Panc1 (cell line): Measurements from ENCODE around the gene RSU1. TPM values are rescaled to one million over a fixed set of nuclear protein-coding genes. Genes with fewer than 3 reads are reported as not detected.

Experiments used
- ATAC-seq: fragments of 200-7000 bp; cut with Tn5 transposase; 2 replicates; pipeline ENCODE4 v1.9.1; 2020; ENCODE audit warnings: mild to moderate bottlenecking, moderate library complexity
- BruUV-seq: library from RNA; stranded (reverse); fragments of 400-500 nt; replicated peaks from 2 replicates; lab custom pipeline; 2021; lab: Mats Ljungman, UMichigan
- CTCF ChIA-PET: fragments of 300-600 bp; sonication (Branson Sonifier 250); formaldehyde crosslinking; loops from one replicate; lab custom pipeline; 2022; ENCODE audit warnings: antibody characterized with exemption; lab: Charles Lee
- POLR2A ChIA-PET: fragments of 300-600 bp; sonication (Branson Sonifier 250); formaldehyde crosslinking; loops from one replicate; lab custom pipeline; 2022; ENCODE audit warnings: antibody characterized with exemption; lab: Charles Lee
- DNase-seq: peaks from one replicate; pipeline ENCODE4 v3.0.0-alpha.2; 2010; ENCODE audit warnings: low read depth, low spot score
- H3K27ac ChIP-seq: 2 replicates; pipeline ENCODE4 v1.5.1; 2011; ENCODE audit warnings: mild to moderate bottlenecking, low read length, inconsistent platforms
- H3K27me3 ChIP-seq: fragments of 200-500 bp; sonication (Bioruptor generic); 2 replicates; pipeline ENCODE4 v1.6.0; 2014; ENCODE audit warnings: low read length, inconsistent platforms; ENCODE audit not compliant: control insufficient read depth, insufficient read depth
- H3K36me3 ChIP-seq: fragments of 200-500 bp; sonication (Bioruptor generic); 2 replicates; pipeline ENCODE4 v1.5.1; 2014; ENCODE audit warnings: inconsistent platforms, mild to moderate bottlenecking, low read length, moderate library complexity; ENCODE audit not compliant: control insufficient read depth, insufficient read depth
- H3K4me1 ChIP-seq: 2 replicates; pipeline ENCODE4 v1.5.1; 2011; ENCODE audit warnings: inconsistent platforms, mild to moderate bottlenecking, low read length, moderate library complexity; ENCODE audit not compliant: control insufficient read depth, insufficient read depth
- H3K4me3 ChIP-seq, 2 experiments: 2 replicates each; pipeline ENCODE4 v1.5.1; 2011 to 2012; ENCODE audit warnings: low read depth in 2 of 2, low read length in 2 of 2, mild to moderate bottlenecking in 2 of 2, inconsistent platforms in 1 of 2, moderate library complexity in 1 of 2
- H3K9me3 ChIP-seq: fragments of 200-500 bp; sonication (Bioruptor generic); 2 replicates; pipeline ENCODE4 v1.5.1; 2014; ENCODE audit warnings: low read depth, mild to moderate bottlenecking, inconsistent platforms, low read length, moderate library complexity; ENCODE audit not compliant: control insufficient read depth, insufficient read depth
- CTCF ChIP-seq: fragments of 450-650 bp; IDR thresholded peaks from 2 replicates; pipeline ENCODE4 v1.5.1; 2017; ENCODE audit warnings: mild to moderate bottlenecking
- POLR2AphosphoS5 ChIP-seq: IDR thresholded peaks from 2 replicates; pipeline ENCODE4 v1.6.1; 2012; ENCODE audit warnings: mild to moderate bottlenecking, low read depth, low read length, moderate library complexity
- REST ChIP-seq, 2 experiments: IDR thresholded peaks; 2 replicates each; pipeline ENCODE4 v1.6.1; 2011 to 2012; ENCODE audit warnings: low read depth in 2 of 2, control low read depth in 1 of 2, low read length in 1 of 2, mild to moderate bottlenecking in 1 of 2, moderate library complexity in 1 of 2; ENCODE audit not compliant: insufficient read depth in 1 of 2
- SIN3A ChIP-seq: IDR thresholded peaks from 2 replicates; pipeline ENCODE4 v1.6.1; 2012; ENCODE audit warnings: low read depth, mild to moderate bottlenecking, low read length, moderate library complexity, borderline replicate concordance; ENCODE audit not compliant: insufficient read depth
- TCF7L2 ChIP-seq: IDR thresholded peaks from 2 replicates; pipeline ENCODE4 v1.6.1; 2011; ENCODE audit warnings: mild to moderate bottlenecking, low read depth, low read length, inconsistent platforms
- in situ Hi-C: cut with HindIII; loops from 2 replicates; pipeline ENCODE4 v1.10.0; 2016; ENCODE audit warnings: low sequenced_read_pairs, low pct_unique_long_range_greater_than_20kb
- intact Hi-C: fragments of 100-400 bp; cut with micrococcal nuclease; formaldehyde crosslinking; loops from one replicate; pipeline ENCODE4 v1.10.0; 2022; ENCODE audit not compliant: unreplicated experiment
- total RNA-seq: library from RNA; stranded (reverse); gene quantifications from one replicate; pipeline ENCODE4 v1.2.1, GENCODE V29; 2021; ENCODE audit not compliant: unreplicated experiment

The RSU1 gene
- total RNA-seq, 1 experiment from 2014 or later = 55.6 TPM

- BruUV-seq = no TSS peak
- Histone ChIP-seq H3K9me3 (no peaks in the 10 kb centered on the region), H3K4me1 (peaks cover 3% of the 10 kb centered on the region; the same call in 1 of the 2 replicates), H3K27ac (no peak overlapping the region), H3K4me3 (no peak overlapping the region), H3K36me3 (no peaks in the 10 kb centered on the region), H3K27me3 (no peaks in the 10 kb centered on the region; the same call in 1 of the 2 replicates)
- intact Hi-C loops (loop anchor here (10.0 kb wide), 1 partner anchor 640 kb away; no protein-coding TSS in a partner anchor), in situ Hi-C loops (no loop called here)
- ATAC-seq (no peak), DNase-seq (no peak)
- POLR2A ChIA-PET = no interaction called here
- TF ChIP-seq TCF7L2 = no peak
- TF ChIP-seq REST (IDR thresholded peaks at IDR 0.05; ENCODE audit: insufficient read depth in 1 of 2, low read depth in 2 of 2, low read length in 1 of 2) = no peak
- TF ChIP-seq CTCF = no peak
- no peak for TF ChIP-seq POLR2AphosphoS5
- TF ChIP-seq SIN3A = no peak
- CTCF ChIA-PET = interaction anchor here (0.7 to 1.4 kb wide), 3 partner anchors 27 to 642 kb away, joined by 4 to 8 read pairs (median 4); no protein-coding TSS in a partner anchor
These were observed 272.6 kb downstream of the RSU1 start for GRCh38 chr10:16544591-16544990.

- CTCF ChIA-PET = no interaction called here
- Histone ChIP-seq H3K27me3 (no peaks in the 10 kb centered on the region; the same call in 1 of the 2 replicates), H3K4me1 (peaks cover 3% of the 10 kb centered on the region; the same call in 1 of the 2 replicates), H3K27ac (no peak overlapping the region), H3K9me3 (no peaks in the 10 kb centered on the region), H3K36me3 (no peaks in the 10 kb centered on the region), H3K4me3 (no peak overlapping the region)
- no peak for ATAC-seq
- POLR2A ChIA-PET = interaction anchor here (0.7 kb wide), 1 partner anchor 1042 kb away, joined by 13 read pairs; no protein-coding TSS in a partner anchor
- BruUV-seq = no TSS peak
- in situ Hi-C loops = no loop called here
- TF ChIP-seq TCF7L2 = no peak
- no peak for TF ChIP-seq REST (IDR thresholded peaks at IDR 0.05; ENCODE audit: insufficient read depth in 1 of 2, low read depth in 2 of 2, low read length in 1 of 2)
- no peak for TF ChIP-seq SIN3A
- TF ChIP-seq POLR2AphosphoS5 = no peak
- TF ChIP-seq CTCF = no peak
- intact Hi-C loops = loop anchor here (10.0 kb wide), 1 partner anchor 639 kb away; no protein-coding TSS in a partner anchor
- no peak for DNase-seq
These were observed 273.1 kb downstream of the RSU1 start for GRCh38 chr10:16544099-16544498.
